T-helper 2 cell treated with Interferon-gamma antibody and Interleukin-4, amounts not matched to agents 100 ng/mL and 5 ng/mL, for 36 hours (primary cell): ENCODE measurements around the gene DDX25. TPM values are rescaled to one million over a fixed set of nuclear protein-coding genes. Genes with fewer than 3 reads are reported as not detected.

Experiments
- intact Hi-C: fragments of 100-400 bp; cut with micrococcal nuclease; formaldehyde crosslinking; loops from one replicate; pipeline ENCODE4 v1.15.1; 2023
- total RNA-seq: library from RNA; stranded (reverse); gene quantifications from 2 replicates; pipeline ENCODE4 v1.2.3, GENCODE V29; 2022

The DDX25 gene
- total RNA-seq, 1 donor from 2014 or later = not detected

- intact Hi-C loops = no loop called here
These were observed 28.9 kb downstream of the DDX25 start for GRCh38 chr11:125933030-125933813.

DNA sequence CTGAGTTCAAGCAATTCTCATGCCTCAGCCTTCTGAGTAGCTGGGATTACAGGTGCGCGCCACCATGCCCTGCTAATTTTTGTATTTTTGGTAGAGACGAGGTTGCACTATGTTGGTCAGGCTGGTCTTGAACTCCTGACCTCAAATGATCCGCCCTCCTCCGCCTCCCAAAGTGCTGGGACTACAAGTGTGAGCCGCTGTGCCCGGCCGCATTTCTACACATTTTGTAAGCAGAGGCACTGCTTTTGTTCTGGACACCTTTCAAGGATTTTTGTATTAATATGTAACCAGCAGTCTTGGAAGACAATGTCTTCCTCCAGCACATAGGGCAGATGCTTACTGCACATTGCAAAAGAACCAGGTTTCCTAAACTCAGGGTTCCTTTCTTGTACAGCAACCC lies 30.2 kb downstream of the DDX25 start:
- intact Hi-C loops = no loop called here

GRCh38 chr11:125935056-125935455 lies 30.7 kb downstream of the DDX25 start:
- intact Hi-C loops = no loop called here

- intact Hi-C loops = no loop called here
These were observed 31.4 kb downstream of the DDX25 start for GRCh38 chr11:125935618-125936199.

DNA sequence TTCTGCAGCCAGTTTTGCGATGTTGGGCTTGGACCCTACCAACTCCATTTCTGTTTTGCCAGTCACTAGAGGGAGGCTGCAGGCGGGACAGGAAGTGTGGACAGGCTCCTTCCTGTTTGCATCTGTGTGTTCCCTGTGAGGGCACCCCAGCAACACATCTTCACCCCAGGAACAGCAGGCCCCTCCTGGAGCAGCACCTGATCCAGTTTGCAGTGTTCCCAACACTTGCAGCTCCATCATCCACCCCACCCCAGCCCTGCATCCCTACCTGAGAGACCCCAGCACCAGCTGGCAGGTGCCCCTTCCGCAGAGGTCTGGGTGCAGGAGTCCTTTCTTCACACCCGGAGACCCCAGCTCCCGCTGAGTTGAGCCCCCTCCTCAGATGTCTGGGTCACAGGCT lies 34.1 kb downstream of the DDX25 start:
- intact Hi-C loops = no loop called here

DNA sequence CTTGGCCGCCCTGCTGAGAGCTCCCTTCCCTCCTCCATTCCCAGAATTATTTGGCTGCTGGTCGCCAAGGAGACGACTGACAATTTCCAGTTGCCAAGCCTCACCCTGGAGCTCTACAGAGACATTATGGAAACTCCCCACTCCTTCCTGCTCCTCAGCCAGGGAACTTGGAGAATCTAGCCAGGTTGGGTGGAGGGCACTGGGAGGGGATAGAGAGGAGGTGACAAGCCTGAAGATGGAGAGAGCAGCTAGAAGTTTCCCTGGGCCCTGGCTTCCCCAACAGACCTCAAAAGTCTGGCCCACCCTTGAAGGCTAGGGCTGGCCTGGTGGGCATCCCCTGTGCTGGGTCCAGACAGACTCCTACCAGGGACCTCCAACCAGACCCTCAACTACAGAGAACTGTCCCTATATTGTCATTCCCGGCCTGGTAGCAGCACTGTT lies 34.8 kb downstream of the DDX25 start:
- intact Hi-C loops = no loop called here

- intact Hi-C loops = no loop called here
These were observed 35.8 kb downstream of the DDX25 start for GRCh38 chr11:125940145-125940544.

DNA sequence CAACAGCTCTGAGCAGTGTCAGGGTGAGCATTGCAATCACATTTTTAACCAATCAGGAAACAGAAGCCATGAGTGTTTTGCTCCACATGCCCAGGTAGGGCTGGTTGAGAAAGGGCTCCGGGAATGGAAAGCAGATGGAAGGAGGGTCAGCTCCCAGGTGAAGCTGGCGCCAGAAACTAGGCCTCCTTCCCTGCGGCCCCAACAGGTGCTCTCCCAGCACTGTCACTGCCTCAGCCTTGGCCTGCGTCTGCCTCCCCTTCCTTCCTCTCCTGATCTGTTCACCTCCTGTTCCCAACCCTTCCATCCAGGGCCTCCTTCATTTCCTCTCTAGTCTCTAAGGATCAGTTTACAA lies 36.9 kb downstream of the DDX25 start:
- intact Hi-C loops = no loop called here

- intact Hi-C loops = loop anchor here (1.0 kb wide), 1 partner anchor 252 kb away; no protein-coding TSS in a partner anchor
These were observed 37.6 kb downstream of the DDX25 start for GRCh38 chr11:125941619-125942611.

GRCh38 chr11:125942771-125943428 lies 38.6 kb downstream of the DDX25 start:
- intact Hi-C loops = loop anchor here (1.0 kb wide), 1 partner anchor 251 kb away; no protein-coding TSS in a partner anchor

DNA sequence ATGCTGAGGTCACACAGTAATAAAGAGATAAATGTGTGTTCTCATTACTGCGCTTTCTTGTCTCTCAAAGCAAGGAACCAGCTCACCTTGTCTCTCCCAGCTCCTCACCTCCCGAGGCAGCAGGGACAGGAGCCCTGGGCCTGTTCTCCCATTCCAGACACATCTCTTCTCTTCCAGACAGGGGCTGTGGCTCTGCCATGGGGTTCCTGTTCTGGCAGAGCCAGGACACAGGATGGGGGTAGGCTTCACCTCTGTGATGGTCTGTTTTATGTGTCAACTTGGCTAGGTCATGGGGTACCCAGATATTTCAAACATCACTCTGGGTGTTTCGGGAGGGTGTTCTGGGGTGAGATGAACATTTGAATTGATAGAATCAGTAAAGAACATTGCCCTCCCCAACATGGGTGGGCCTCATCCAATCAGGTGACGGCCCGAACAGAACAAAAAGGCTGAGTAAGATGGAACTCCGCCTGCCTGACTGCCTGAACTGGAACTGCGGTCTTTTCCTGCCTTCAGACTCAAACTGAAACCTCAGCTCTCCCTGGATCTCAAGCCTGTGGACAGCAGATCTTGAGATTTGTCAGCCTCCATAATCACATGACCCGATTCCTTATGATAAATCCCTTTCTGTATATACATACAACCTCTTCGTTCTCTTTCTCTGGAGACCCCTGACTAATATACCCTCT lies 39.5 kb downstream of the DDX25 start:
- intact Hi-C loops = no loop called here

DNA sequence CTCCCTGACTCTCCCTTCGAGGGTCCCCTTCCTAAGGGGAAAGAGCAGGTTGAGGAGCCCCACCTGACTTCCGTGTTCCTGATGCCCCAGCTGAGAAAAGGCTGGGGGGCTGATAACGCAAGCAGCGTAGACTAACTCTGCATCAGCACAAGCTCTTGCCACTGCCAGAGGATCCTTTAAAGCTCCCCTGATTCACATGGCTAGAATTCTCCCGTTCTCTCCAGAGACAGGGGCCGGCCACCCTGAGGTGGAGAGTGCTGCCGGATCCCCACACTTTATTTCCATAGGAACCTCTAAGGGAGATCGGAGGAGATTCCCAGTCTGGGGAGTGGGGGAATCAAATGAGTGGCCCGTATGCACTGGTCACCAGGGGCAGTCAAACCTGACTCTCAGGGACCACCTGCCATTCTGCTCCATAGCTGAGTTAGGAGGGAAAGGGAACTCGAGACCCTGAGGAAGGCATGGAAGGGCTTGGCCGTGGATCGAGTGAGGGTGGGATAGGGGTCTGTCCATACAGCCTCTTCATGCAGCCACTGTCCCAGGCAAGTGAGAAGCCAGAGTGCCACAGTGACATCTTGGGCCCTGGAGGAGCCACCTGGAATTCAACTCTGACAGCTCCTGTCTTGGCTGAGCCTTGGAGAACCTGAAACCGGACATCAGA lies 40.2 kb downstream of the DDX25 start:
- intact Hi-C loops = no loop called here

DNA sequence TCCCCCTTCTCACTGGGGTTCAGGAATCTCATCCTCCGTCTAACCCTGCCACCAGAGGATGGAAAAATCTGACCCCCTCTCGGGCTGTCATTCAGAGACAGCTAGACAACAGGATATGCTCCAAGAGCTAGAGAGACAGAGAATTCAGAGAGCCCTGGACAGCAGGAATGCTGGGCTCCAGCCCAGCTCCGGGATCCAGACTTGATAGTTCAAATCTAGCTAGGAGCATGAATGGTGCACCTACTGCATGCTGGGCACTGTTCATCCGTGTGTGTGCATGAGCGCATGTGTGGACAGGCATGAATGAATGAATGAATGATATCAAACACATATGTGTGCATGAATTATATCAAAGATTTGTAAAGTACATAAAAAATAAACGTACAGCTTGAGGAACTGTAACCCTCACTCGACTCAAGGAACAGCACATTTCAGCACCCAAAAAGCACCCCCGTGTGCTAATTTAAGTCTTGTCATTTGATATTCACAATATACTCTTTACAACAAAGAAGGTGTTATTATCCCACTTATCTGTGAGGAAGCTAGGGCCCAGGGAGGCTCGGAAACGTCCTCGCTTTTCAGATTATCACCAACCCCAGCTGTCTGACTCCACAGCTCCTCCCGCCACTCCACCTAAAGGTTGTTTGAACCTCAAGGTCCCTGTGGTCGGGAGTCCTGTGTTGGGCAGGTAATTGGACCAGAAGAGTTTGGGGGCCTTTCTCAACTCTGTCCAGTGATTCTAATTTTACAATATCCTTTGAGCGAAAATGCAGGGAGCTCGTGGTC lies 40.9 kb downstream of the DDX25 start:
- intact Hi-C loops = no loop called here

DNA sequence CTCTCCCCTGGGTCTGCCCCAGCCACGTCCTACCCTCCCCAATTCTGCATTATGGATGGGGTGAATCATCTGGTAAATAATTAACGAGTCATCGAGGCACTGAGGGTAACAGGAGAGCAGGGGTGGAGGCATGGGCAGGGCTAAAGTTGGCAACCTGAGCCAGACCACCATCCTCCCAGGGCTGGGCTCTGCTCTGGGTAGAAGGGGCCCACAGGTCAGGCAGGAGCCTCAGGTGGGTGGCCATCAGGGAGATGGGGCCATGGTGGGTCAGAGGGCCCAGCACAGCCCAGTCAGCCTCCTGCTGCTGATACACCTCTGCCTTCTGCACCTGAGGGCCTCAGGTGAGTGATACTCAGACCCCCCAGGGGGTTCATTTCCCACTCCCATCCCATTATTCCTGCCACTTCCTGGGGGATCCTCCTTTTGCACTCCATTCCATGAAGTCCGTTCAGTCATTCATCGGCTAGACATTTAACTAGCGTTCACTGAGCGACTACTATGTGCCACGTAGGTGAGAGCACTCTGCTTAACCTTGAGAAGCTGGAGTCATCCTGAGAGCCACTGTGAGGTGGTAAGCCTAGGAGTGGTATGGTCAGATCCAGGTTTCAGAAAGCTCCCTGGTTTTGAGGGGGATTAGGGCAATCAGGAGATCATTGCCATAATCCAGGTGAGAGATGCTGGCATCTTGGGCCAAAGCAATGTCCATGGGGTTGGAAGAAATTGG lies 41.7 kb downstream of the DDX25 start, which contains the start of gene VSIG10L2:
TSS of gene VSIG10L2 (plus strand) at position 248 of the 724 bp plus-strand sequence. CDS start at position 260, 12 bp downstream.
- intact Hi-C loops = no loop called here

GRCh38 chr11:125946712-125947418 lies 42.6 kb downstream of the DDX25 start:
- intact Hi-C loops = no loop called here

DNA sequence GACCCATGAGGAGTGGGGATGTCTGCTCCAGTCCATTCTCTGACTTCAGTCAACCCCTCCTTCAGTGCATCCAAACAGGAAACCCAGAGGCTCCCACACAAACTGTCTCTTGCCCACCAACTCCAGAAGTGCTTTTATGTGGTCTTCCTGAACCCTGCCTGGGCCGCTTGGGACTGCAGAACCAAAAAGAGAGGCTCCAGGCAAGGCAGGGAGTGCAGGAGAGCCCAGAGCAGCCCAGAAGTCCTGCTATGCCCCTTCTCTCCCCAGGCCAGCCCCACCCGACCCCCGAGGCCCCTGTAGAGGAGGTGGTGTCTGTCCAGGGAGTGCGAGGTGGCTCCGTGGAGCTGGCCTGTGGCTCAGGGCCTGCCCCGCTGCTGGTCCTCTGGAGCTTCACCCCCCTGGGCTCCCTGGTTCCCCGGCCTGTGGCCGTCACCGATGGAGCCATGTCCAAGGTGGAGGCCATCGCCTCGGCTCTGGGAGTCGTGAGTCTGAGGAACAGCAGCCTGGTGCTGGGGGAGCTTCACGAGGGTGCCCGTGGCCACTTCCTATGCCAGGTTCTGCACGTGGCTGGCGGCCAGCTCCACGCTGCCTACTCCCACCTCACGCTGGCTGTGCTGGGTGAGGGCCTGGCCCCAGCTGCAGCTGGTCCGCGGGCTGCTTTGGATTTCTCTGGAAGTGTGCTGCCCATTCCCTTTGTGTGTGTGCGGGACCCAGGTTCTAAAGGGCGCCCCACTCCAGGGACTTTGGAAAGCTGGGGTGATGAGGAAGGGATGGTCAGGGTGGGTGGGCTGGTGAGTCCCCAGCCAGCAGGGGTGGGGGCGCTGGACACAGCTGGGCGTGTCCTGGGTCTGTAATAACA lies 43.3 kb downstream of the DDX25 start:
- intact Hi-C loops = no loop called here
